Astrocyte (in vitro differentiated cells and primary cell): ENCODE measurements around the gene F3.

Source experiments
- EZH2 ChIP-seq: IDR thresholded peaks from 2 replicates; pipeline ENCODE4 v1.6.1; 2012; ENCODE audit warnings: mild to moderate bottlenecking, low read length, inconsistent platforms; ENCODE audit not compliant: insufficient read depth
- TF ChIP-seq, protein P1 (sequence below): IDR thresholded peaks from 2 replicates; pipeline ENCODE4 v1.5.1; 2011; ENCODE audit warnings: low read depth, mild to moderate bottlenecking, inconsistent platforms, low read length, moderate library complexity; ENCODE audit not compliant: insufficient read depth

DNA sequence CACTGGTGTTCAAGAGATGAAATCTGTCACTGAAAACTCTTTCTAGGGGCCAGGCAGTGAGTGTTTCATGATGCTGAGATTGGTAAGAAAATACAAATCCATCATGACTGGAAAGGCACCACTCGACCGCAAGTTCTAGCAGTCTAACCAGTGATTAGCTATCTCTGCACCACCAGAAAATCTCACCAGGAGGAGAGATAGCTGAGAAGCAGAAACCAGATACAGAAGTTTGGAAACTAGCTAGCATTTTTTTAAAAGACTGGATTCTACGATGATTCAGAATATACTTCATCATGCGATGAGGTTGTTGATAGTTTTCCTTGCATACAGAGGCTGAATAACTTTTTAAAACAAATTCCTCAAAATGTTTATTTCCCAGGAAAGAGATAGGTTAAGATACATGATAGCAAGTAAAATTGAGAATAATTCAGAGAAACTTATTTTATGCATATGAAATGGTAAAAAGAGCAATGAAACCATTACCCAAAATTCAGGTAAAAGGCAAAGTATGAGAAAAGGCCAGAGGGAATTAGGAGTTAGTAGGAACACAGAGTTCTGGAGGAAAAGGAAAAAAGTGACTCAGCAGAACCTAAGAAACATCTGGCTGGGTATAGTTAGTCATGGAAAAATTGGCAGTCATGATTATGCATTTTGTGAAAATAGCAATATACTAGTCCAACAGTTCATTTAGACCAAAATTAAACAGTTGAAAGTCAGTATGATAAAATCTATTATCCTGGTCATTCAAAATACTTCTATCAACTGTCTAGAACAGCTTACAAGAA is 3.3 kb upstream of the F3 start:
- TF ChIP-seq, protein P1, sequence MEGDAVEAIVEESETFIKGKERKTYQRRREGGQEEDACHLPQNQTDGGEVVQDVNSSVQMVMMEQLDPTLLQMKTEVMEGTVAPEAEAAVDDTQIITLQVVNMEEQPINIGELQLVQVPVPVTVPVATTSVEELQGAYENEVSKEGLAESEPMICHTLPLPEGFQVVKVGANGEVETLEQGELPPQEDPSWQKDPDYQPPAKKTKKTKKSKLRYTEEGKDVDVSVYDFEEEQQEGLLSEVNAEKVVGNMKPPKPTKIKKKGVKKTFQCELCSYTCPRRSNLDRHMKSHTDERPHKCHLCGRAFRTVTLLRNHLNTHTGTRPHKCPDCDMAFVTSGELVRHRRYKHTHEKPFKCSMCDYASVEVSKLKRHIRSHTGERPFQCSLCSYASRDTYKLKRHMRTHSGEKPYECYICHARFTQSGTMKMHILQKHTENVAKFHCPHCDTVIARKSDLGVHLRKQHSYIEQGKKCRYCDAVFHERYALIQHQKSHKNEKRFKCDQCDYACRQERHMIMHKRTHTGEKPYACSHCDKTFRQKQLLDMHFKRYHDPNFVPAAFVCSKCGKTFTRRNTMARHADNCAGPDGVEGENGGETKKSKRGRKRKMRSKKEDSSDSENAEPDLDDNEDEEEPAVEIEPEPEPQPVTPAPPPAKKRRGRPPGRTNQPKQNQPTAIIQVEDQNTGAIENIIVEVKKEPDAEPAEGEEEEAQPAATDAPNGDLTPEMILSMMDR: no peak
- no peak for TF ChIP-seq EZH2
